BLaER1 (cell line): ENCODE results near the gene TSEN2.

Source experiments
- H3K27ac ChIP-seq: shearing (Covaris generic); formaldehyde crosslinking; 2 replicates; pipeline ENCODE4 v1.8.1; 2022
- H3K27me3 ChIP-seq: shearing (Covaris generic); formaldehyde crosslinking; 2 replicates; pipeline ENCODE4 v1.8.1; 2022
- H3K36me3 ChIP-seq: shearing (Covaris generic); formaldehyde crosslinking; 2 replicates; pipeline ENCODE4 v1.8.1; 2022
- H3K4me1 ChIP-seq: shearing (Covaris generic); formaldehyde crosslinking; 2 replicates; pipeline ENCODE4 v1.8.1; 2022
- H3K4me2 ChIP-seq: shearing (Covaris generic); formaldehyde crosslinking; 2 replicates; pipeline ENCODE4 v1.8.1; 2022
- H3K4me3 ChIP-seq: shearing (Covaris generic); formaldehyde crosslinking; 2 replicates; pipeline ENCODE4 v1.8.1; 2022
- H3K9ac ChIP-seq: shearing (Covaris generic); formaldehyde crosslinking; 2 replicates; pipeline ENCODE4 v1.8.1; 2022
- H3K9me3 ChIP-seq: shearing (Covaris generic); formaldehyde crosslinking; 2 replicates; pipeline ENCODE4 v1.8.1; 2022
- H4K20me1 ChIP-seq: shearing (Covaris generic); formaldehyde crosslinking; 2 replicates; pipeline ENCODE4 v1.8.1; 2022
- Cebpa-rat ChIP-seq: shearing (Covaris generic); IDR thresholded peaks from 2 replicates; pipeline ENCODE4 v1.8.1; 2022

Gene TSEN2

DNA sequence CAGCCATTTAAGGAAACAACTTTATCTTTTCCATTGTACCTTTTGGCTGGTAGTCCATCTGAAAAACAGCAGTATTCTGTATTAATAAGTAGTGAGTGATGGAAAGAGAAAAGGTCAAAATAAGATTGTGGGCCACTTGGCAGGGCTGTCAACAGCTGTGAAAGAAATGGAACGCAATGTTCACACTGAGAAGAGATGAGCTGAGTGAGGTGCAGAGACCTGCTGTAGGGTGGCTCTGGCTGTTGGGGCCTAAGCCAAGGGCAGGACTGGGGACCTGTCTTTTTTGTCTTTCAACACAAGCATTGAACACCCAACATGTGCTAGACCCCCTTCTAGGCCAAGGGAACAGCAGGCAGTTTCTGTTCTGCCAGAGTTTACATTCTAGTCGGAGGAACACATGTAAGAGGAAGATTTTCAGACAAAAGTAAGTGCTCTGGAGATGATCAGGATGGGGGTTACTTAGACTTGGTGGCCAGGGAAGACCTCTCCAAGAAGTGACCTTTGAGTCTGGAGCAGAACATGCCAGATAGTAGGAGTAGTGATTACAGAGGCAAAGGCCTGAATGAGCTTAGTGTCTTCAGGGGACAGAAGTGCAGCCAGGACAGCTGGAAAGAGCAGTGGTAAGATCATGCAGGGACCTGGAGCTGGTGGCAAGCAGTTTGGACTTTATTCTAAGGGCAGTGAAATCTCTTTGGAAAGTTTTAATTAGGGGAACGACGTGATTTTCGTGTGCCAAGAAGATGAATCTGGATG is 29.6 kb downstream of the TSEN2 start:
- no peak overlapping the region for H3K4me3 ChIP-seq
- H3K4me1 ChIP-seq, result no peaks in the 10 kb centered on the region
- H3K36me3 ChIP-seq, result peaks cover 65% of the 10 kb centered on the region
- TF ChIP-seq Cebpa-rat, result no peak
- no peaks in the 10 kb centered on the region for H3K9me3 ChIP-seq
- no peak overlapping the region for H3K27ac ChIP-seq
- no peaks in the 10 kb centered on the region for H3K27me3 ChIP-seq
- no peak overlapping the region for H3K9ac ChIP-seq
- no peak overlapping the region for H3K4me2 ChIP-seq
- peaks cover 46% of the 10 kb centered on the region; the same call in 1 of the 2 replicates for H4K20me1 ChIP-seq

DNA sequence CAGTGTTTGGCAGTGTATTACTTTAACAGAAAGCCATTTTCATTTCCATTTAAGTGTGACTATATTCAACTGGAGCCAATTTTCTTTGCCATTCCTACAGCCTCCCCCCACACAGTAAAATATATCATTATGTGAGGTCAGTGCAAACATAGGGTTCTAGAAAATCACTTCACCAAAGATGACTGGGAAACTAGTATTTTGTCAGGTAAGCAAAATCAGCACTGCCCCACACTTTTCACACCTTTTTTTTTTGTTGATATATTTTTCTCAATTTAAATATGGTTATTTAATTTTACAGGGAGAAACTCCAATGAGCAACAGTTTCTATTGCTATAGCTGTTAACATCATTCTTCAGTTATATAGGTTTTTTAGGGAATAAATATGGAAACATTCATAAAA is 31.4 kb downstream of the TSEN2 start:
- Histone ChIP-seq H3K4me2 (no peak overlapping the region), H3K9me3 (no peaks in the 10 kb centered on the region), H3K36me3 (peaks cover 65% of the 10 kb centered on the region), H3K27ac (no peak overlapping the region), H4K20me1 (peaks cover 30% of the 10 kb centered on the region; the same call in 1 of the 2 replicates), H3K4me1 (no peaks in the 10 kb centered on the region), H3K4me3 (no peak overlapping the region), H3K27me3 (no peaks in the 10 kb centered on the region), H3K9ac (no peak overlapping the region)
- TF ChIP-seq Cebpa-rat, result no peak

- Histone ChIP-seq H3K27ac (no peak overlapping the region), H3K27me3 (no peaks in the 10 kb centered on the region), H3K4me1 (no peaks in the 10 kb centered on the region), H3K9ac (no peak overlapping the region), H3K36me3 (peaks cover 66% of the 10 kb centered on the region), H3K4me3 (no peak overlapping the region), H3K9me3 (no peaks in the 10 kb centered on the region), H4K20me1 (peaks cover 20% of the 10 kb centered on the region; the same call in 1 of the 2 replicates), H3K4me2 (no peak overlapping the region)
- no peak for TF ChIP-seq Cebpa-rat
These were observed 32.6 kb downstream of the TSEN2 start for GRCh38 chr3:12516873-12517272.

DNA sequence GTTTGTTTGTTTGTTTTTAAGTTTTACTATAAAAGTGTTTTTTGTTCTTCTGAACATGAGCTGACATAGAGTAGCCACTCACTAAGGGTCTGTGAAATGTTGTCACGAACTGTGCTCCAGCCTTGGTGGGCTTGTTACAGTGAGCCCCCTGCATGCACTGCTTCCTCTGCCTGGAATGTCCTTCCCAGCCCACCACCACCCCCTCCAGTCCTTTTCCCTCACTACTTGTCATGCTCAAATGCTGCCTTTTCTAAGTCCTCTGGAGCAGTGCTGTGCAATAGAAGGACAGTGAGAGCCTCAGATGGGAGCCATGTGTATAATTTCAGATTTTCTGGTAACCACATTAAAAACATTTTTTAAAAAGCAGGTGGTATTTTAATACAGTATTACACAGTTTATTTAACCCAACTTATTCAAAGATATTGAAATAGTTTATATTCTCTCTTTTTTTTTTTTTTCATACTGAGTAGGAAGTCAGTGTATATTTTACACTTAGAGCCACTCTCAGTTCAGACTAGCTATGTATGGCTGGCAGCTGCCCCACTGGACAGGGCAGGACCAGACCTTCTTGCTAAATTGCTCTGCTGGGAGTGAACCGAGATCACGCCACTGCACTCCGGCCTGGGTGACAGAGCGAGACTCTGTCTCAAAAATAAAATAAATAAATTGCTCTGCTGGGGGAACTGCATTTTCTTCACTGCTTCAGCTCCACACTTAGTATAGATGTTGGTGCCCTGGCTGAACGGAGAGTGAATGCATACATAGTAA is 34.2 kb downstream of the TSEN2 start:
- H3K9ac ChIP-seq, result no peak overlapping the region
- no peak overlapping the region for H3K27ac ChIP-seq
- H4K20me1 ChIP-seq, result peaks cover 19% of the 10 kb centered on the region; the same call in 1 of the 2 replicates
- H3K4me1 ChIP-seq, result no peaks in the 10 kb centered on the region
- H3K4me3 ChIP-seq, result no peak overlapping the region
- no peak overlapping the region for H3K4me2 ChIP-seq
- H3K27me3 ChIP-seq, result no peaks in the 10 kb centered on the region
- no peaks in the 10 kb centered on the region for H3K9me3 ChIP-seq
- peaks cover 75% of the 10 kb centered on the region for H3K36me3 ChIP-seq
- TF ChIP-seq Cebpa-rat, result no peak

- no peak overlapping the region for H3K4me3 ChIP-seq
- H4K20me1 ChIP-seq, result peaks cover 6% of the 10 kb centered on the region; the same call in 1 of the 2 replicates
- no peak overlapping the region for H3K4me2 ChIP-seq
- H3K4me1 ChIP-seq, result no peaks in the 10 kb centered on the region
- H3K27ac ChIP-seq, result no peak overlapping the region
- no peaks in the 10 kb centered on the region for H3K9me3 ChIP-seq
- H3K36me3 ChIP-seq, result peaks cover 81% of the 10 kb centered on the region
- TF ChIP-seq Cebpa-rat, result no peak
- H3K9ac ChIP-seq, result no peak overlapping the region
- no peaks in the 10 kb centered on the region for H3K27me3 ChIP-seq
These were observed 36.7 kb downstream of the TSEN2 start for GRCh38 chr3:12521010-12521409.

- Histone ChIP-seq H3K9ac (no peak overlapping the region), H3K27me3 (no peaks in the 10 kb centered on the region), H3K4me1 (no peaks in the 10 kb centered on the region), H3K27ac (no peak overlapping the region), H3K4me2 (no peak overlapping the region), H4K20me1 (peaks cover 7% of the 10 kb centered on the region; the same call in 1 of the 2 replicates), H3K9me3 (no peaks in the 10 kb centered on the region), H3K36me3 (peaks cover 95% of the 10 kb centered on the region), H3K4me3 (no peak overlapping the region)
- TF ChIP-seq Cebpa-rat, result no peak
These were observed 38.4 kb downstream of the TSEN2 start for GRCh38 chr3:12522721-12523120.

- no peak overlapping the region for H3K4me3 ChIP-seq
- H3K9me3 ChIP-seq, result no peaks in the 10 kb centered on the region
- no peak for TF ChIP-seq Cebpa-rat
- no peak overlapping the region for H3K9ac ChIP-seq
- 0 out of 2 replicates have a peak, but pooled peaks cover 5% of the 10 kb centered on the region for H4K20me1 ChIP-seq
- no peak overlapping the region for H3K27ac ChIP-seq
- H3K4me1 ChIP-seq, result no peaks in the 10 kb centered on the region
- H3K27me3 ChIP-seq, result no peaks in the 10 kb centered on the region
- H3K4me2 ChIP-seq, result no peak overlapping the region
- peaks cover 100% of the 10 kb centered on the region for H3K36me3 ChIP-seq
These were observed 43.5 kb downstream of the TSEN2 start for GRCh38 chr3:12527757-12528143.

GRCh38 chr3:12532182-12532581 is 47.9 kb downstream of the TSEN2 start:
- TF ChIP-seq Cebpa-rat, result no peak
- Histone ChIP-seq H3K9me3 (no peaks in the 10 kb centered on the region), H4K20me1 (no peaks in the 10 kb centered on the region), H3K27me3 (no peaks in the 10 kb centered on the region), H3K27ac (no peak overlapping the region), H3K4me3 (no peak overlapping the region), H3K4me1 (no peaks in the 10 kb centered on the region), H3K4me2 (no peak overlapping the region), H3K36me3 (peaks cover 72% of the 10 kb centered on the region), H3K9ac (no peak overlapping the region)

GRCh38 chr3:12536423-12536822 is 52.1 kb downstream of the TSEN2 start:
- no peak overlapping the region for H3K4me3 ChIP-seq
- H3K27me3 ChIP-seq, result no peaks in the 10 kb centered on the region
- peaks cover 49% of the 10 kb centered on the region for H3K36me3 ChIP-seq
- no peak for TF ChIP-seq Cebpa-rat
- no peaks in the 10 kb centered on the region for H4K20me1 ChIP-seq
- no peaks in the 10 kb centered on the region for H3K4me1 ChIP-seq
- no peak overlapping the region for H3K27ac ChIP-seq
- H3K9me3 ChIP-seq, result no peaks in the 10 kb centered on the region
- H3K4me2 ChIP-seq, result no peak overlapping the region
- no peak overlapping the region for H3K9ac ChIP-seq

- Histone ChIP-seq H3K36me3 (peaks cover 32% of the 10 kb centered on the region), H4K20me1 (no peaks in the 10 kb centered on the region), H3K4me1 (no peaks in the 10 kb centered on the region), H3K4me3 (no peak overlapping the region), H3K27me3 (no peaks in the 10 kb centered on the region), H3K9ac (no peak overlapping the region), H3K9me3 (no peaks in the 10 kb centered on the region), H3K27ac (no peak overlapping the region), H3K4me2 (no peak overlapping the region)
- no peak for TF ChIP-seq Cebpa-rat
These were observed 57.3 kb downstream of the TSEN2 start for GRCh38 chr3:12541625-12542024.
